GM23338 (cell line): ENCODE measurements around the gene FKTN.

ENCODE experiments used
- CREB1 ChIP-seq: fragments of 250-450 bp; sonication (Bioruptor Pico); IDR thresholded peaks from 2 replicates; pipeline ENCODE4 v1.5.0; 2020; ENCODE audit warnings: low read depth, mild to moderate bottlenecking, moderate library complexity
- EZH2 ChIP-seq: fragments of 200-600 bp; sonication (generic); IDR thresholded peaks from one replicate; pipeline ENCODE4 v1.8.0; 2017; ENCODE audit warnings: antibody characterized with exemption, mild to moderate bottlenecking, low read depth; ENCODE audit not compliant: unreplicated experiment
- EZH2phosphoT487 ChIP-seq: fragments of 200-600 bp; sonication (generic); IDR thresholded peaks from one replicate; pipeline ENCODE4 v1.8.1; 2018; ENCODE audit warnings: antibody characterized with exemption; ENCODE audit not compliant: unreplicated experiment
- JUNB ChIP-seq: IDR thresholded peaks from one replicate; pipeline ENCODE4 v1.6.1; 2016; ENCODE audit warnings: antibody characterized with exemption; ENCODE audit not compliant: unreplicated experiment
- NANOG ChIP-seq: IDR thresholded peaks from 2 replicates; pipeline ENCODE4 v1.6.1; 2016; ENCODE audit warnings: antibody characterized with exemption, borderline replicate concordance
- POLR2AphosphoS5 ChIP-seq: IDR thresholded peaks from 2 replicates; pipeline ENCODE4 v1.6.1; 2016; ENCODE audit warnings: antibody characterized with exemption, low read depth
- STAT1 ChIP-seq: IDR thresholded peaks from one replicate; pipeline ENCODE4 v1.6.1; 2016; ENCODE audit warnings: antibody characterized with exemption; ENCODE audit not compliant: unreplicated experiment
- ZNF114 ChIP-seq: fragments of 250-450 bp; sonication (Bioruptor Pico); IDR thresholded peaks from 2 replicates; pipeline ENCODE4 v1.5.0; 2020; ENCODE audit warnings: mild to moderate bottlenecking, moderate library complexity
- ZNF331 ChIP-seq: fragments of 250-450 bp; sonication (Bioruptor Pico); IDR thresholded peaks from 2 replicates; pipeline ENCODE4 v1.5.0; 2020; ENCODE audit warnings: low read depth, mild to moderate bottlenecking, moderate library complexity
- TF ChIP-seq, protein P1 (sequence below), 2 experiments: fragments of 200-600 bp in 1 of 2; sonication (generic) in 1 of 2; conservative IDR thresholded peaks; 2 replicates each; pipeline versions ENCODE4 v1.5.1 to v1.6.1; 2016 to 2017; ENCODE audit warnings: antibody characterized with exemption in 2 of 2, low read depth in 2 of 2, mild to moderate bottlenecking in 2 of 2, moderate library complexity in 1 of 2
- TF ChIP-seq, protein P2 (sequence below): IDR thresholded peaks from one replicate; pipeline ENCODE4 v1.6.1; 2018; ENCODE audit warnings: antibody characterized with exemption; ENCODE audit not compliant: unreplicated experiment
- TF ChIP-seq, protein P3 (sequence below): IDR thresholded peaks from 2 replicates; pipeline ENCODE4 v1.6.1; 2016; ENCODE audit warnings: antibody characterized with exemption

DNA sequence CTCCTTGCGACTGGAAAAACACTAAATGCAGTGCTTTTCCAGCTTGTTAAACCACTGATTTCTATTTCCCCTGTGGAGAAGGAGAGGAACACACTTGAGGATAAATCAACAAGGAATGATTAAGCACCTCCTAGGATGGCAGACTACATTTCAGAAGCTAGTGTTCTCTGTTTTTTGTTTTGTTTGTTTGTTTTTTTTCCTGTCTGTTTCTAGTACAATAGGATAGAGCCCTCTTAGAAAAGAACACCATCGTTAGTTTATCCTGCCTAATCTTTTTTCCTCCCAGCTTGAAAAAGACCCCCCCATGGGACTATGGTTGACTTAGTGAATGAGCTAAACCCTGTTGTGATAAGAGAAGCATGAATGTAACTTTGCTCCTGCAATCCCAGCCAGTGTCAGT, 100.4 kb downstream of the FKTN start:
- TF ChIP-seq, protein P1, sequence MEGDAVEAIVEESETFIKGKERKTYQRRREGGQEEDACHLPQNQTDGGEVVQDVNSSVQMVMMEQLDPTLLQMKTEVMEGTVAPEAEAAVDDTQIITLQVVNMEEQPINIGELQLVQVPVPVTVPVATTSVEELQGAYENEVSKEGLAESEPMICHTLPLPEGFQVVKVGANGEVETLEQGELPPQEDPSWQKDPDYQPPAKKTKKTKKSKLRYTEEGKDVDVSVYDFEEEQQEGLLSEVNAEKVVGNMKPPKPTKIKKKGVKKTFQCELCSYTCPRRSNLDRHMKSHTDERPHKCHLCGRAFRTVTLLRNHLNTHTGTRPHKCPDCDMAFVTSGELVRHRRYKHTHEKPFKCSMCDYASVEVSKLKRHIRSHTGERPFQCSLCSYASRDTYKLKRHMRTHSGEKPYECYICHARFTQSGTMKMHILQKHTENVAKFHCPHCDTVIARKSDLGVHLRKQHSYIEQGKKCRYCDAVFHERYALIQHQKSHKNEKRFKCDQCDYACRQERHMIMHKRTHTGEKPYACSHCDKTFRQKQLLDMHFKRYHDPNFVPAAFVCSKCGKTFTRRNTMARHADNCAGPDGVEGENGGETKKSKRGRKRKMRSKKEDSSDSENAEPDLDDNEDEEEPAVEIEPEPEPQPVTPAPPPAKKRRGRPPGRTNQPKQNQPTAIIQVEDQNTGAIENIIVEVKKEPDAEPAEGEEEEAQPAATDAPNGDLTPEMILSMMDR (conservative IDR thresholded peaks at IDR 0.05; ENCODE audit: low read depth in 2 of 2), result no peak
- TF ChIP-seq JUNB (no peak), ZNF331 (CRISPR knock-in tag) (no peak), EZH2 (no peak), POLR2AphosphoS5 (no peak), CREB1 (CRISPR knock-in tag) (no peak), EZH2phosphoT487 (no peak), ZNF114 (CRISPR knock-in tag) (no peak), NANOG (no peak), STAT1 (no peak)
- TF ChIP-seq, protein P2, sequence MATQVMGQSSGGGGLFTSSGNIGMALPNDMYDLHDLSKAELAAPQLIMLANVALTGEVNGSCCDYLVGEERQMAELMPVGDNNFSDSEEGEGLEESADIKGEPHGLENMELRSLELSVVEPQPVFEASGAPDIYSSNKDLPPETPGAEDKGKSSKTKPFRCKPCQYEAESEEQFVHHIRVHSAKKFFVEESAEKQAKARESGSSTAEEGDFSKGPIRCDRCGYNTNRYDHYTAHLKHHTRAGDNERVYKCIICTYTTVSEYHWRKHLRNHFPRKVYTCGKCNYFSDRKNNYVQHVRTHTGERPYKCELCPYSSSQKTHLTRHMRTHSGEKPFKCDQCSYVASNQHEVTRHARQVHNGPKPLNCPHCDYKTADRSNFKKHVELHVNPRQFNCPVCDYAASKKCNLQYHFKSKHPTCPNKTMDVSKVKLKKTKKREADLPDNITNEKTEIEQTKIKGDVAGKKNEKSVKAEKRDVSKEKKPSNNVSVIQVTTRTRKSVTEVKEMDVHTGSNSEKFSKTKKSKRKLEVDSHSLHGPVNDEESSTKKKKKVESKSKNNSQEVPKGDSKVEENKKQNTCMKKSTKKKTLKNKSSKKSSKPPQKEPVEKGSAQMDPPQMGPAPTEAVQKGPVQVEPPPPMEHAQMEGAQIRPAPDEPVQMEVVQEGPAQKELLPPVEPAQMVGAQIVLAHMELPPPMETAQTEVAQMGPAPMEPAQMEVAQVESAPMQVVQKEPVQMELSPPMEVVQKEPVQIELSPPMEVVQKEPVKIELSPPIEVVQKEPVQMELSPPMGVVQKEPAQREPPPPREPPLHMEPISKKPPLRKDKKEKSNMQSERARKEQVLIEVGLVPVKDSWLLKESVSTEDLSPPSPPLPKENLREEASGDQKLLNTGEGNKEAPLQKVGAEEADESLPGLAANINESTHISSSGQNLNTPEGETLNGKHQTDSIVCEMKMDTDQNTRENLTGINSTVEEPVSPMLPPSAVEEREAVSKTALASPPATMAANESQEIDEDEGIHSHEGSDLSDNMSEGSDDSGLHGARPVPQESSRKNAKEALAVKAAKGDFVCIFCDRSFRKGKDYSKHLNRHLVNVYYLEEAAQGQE, result no peak
- TF ChIP-seq, protein P3, sequence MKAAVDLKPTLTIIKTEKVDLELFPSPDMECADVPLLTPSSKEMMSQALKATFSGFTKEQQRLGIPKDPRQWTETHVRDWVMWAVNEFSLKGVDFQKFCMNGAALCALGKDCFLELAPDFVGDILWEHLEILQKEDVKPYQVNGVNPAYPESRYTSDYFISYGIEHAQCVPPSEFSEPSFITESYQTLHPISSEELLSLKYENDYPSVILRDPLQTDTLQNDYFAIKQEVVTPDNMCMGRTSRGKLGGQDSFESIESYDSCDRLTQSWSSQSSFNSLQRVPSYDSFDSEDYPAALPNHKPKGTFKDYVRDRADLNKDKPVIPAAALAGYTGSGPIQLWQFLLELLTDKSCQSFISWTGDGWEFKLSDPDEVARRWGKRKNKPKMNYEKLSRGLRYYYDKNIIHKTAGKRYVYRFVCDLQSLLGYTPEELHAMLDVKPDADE, result no peak
